ENCODE results near the gene SMYD1. TPM values are rescaled to one million over a fixed set of nuclear protein-coding genes. Genes with fewer than 3 reads are reported as not detected.

Gene SMYD1
- total RNA-seq, 4 donors from 2014 or later, result 0.07 TPM; not detected in 3

- TF ChIP-seq POLR2A (IDR thresholded peaks at IDR 0.05) (no peak), CTCF (IDR thresholded peaks at IDR 0.05) (no peak)
- no peaks in the 10 kb centered on the region for H3K36me3 ChIP-seq
- H3K4me1 ChIP-seq, result no peaks in the 10 kb centered on the region
- no peaks in the 10 kb centered on the region for H3K9me3 ChIP-seq
- H3K27me3 ChIP-seq, result no peaks in the 10 kb centered on the region
- no peak for DNase-seq
- no peak overlapping the region for H3K4me3 ChIP-seq
- H3K27ac ChIP-seq, result no peak overlapping the region
- intact Hi-C loops (cut with DNase I; ENCODE audit: low total_unique reads), result no loop called here
Observed at GRCh38 chr2:88117973-88118372, 50.3 kb downstream of the SMYD1 start.

- no peaks in the 10 kb centered on the region for H3K36me3 ChIP-seq
- no peaks in the 10 kb centered on the region for H3K4me1 ChIP-seq
- no peak for DNase-seq
- intact Hi-C loops (cut with DNase I; ENCODE audit: low total_unique reads), result no loop called here
- no peak overlapping the region for H3K27ac ChIP-seq
- no peak for TF ChIP-seq POLR2A (IDR thresholded peaks at IDR 0.05)
- H3K27me3 ChIP-seq, result no peaks in the 10 kb centered on the region
- H3K4me3 ChIP-seq, result no peak overlapping the region
- H3K9me3 ChIP-seq, result no peaks in the 10 kb centered on the region
Observed at GRCh38 chr2:88121678-88122077, 54.1 kb downstream of the SMYD1 start.

- intact Hi-C loops (cut with DNase I; ENCODE audit: low total_unique reads), result no loop called here
- Histone ChIP-seq H3K9me3 (no peaks in the 10 kb centered on the region), H3K27ac (no peak overlapping the region), H3K4me1 (no peaks in the 10 kb centered on the region), H3K27me3 (no peaks in the 10 kb centered on the region), H3K36me3 (no peaks in the 10 kb centered on the region), H3K4me3 (no peak overlapping the region)
- TF ChIP-seq POLR2A (IDR thresholded peaks at IDR 0.05) (no peak), CTCF (IDR thresholded peaks at IDR 0.05) (no peak)
- no peak for DNase-seq
Observed at GRCh38 chr2:88122141-88122884, 54.7 kb downstream of the SMYD1 start.

- no peak overlapping the region for H3K4me3 ChIP-seq
- no peaks in the 10 kb centered on the region for H3K4me1 ChIP-seq
- TF ChIP-seq CTCF (IDR thresholded peaks at IDR 0.05) (no peak), POLR2A (IDR thresholded peaks at IDR 0.05) (no peak)
- H3K27ac ChIP-seq, result no peak overlapping the region
- no peaks in the 10 kb centered on the region for H3K27me3 ChIP-seq
- no peak for DNase-seq
- intact Hi-C loops (cut with DNase I; ENCODE audit: low total_unique reads), result no loop called here
- no peaks in the 10 kb centered on the region for H3K9me3 ChIP-seq
- H3K36me3 ChIP-seq, result no peaks in the 10 kb centered on the region
Observed at GRCh38 chr2:88123164-88123974, 55.7 kb downstream of the SMYD1 start.

GRCh38 chr2:88123975-88124917 is 56.6 kb downstream of the SMYD1 start:
- no peaks in the 10 kb centered on the region for H3K9me3 ChIP-seq
- no peaks in the 10 kb centered on the region for H3K36me3 ChIP-seq
- TF ChIP-seq CTCF (IDR thresholded peaks at IDR 0.05) (no peak), POLR2A (IDR thresholded peaks at IDR 0.05) (no peak)
- no peaks in the 10 kb centered on the region for H3K27me3 ChIP-seq
- intact Hi-C loops (cut with DNase I; ENCODE audit: low total_unique reads), result no loop called here
- no peak for DNase-seq
- H3K4me1 ChIP-seq, result no peaks in the 10 kb centered on the region
- H3K27ac ChIP-seq, result no peak overlapping the region
- H3K4me3 ChIP-seq, result no peak overlapping the region

All from uterus (tissue), 4 donors.